GM23338 (cell line): ENCODE results near the gene MAST4. TPM values are rescaled to one million over a fixed set of nuclear protein-coding genes. Genes with fewer than 3 reads are reported as not detected.

Experiments
- ATAC-seq: fragments of 200-7000 bp; cut with Tn5 transposase; 3 replicates; pipeline ENCODE4 v1.9.1; 2020
- DNase-seq: peaks from one replicate; pipeline ENCODE4 v3.0.0-alpha.2; 2015; ENCODE audit warnings: low spot score
- H2AFZ ChIP-seq: fragments of 200-600 bp; sonication (generic); 2 replicates; pipeline ENCODE4 v1.8.0; 2016; ENCODE audit warnings: antibody characterized with exemption, mild to moderate bottlenecking, moderate library complexity
- H3F3A ChIP-seq: fragments of 200-600 bp; sonication (generic); replicated peaks from 2 replicates; pipeline ENCODE4 v1.8.0; 2017; ENCODE audit warnings: antibody characterized with exemption, mixed run types, low read depth
- H3K27ac ChIP-seq: fragments of 200-600 bp; sonication (generic); 2 replicates; pipeline ENCODE4 v1.6.1; 2016; ENCODE audit warnings: low read depth
- H3K27me3 ChIP-seq: fragments of 200-600 bp; sonication (generic); 2 replicates; pipeline ENCODE4 v1.8.0; 2016; ENCODE audit warnings: mild to moderate bottlenecking, mixed run types, moderate library complexity; ENCODE audit not compliant: insufficient read depth
- H3K36me3 ChIP-seq: fragments of 200-600 bp; sonication (generic); 2 replicates; pipeline ENCODE4 v1.8.0; 2016; ENCODE audit warnings: mild to moderate bottlenecking; ENCODE audit not compliant: insufficient read depth
- H3K4me1 ChIP-seq: fragments of 200-600 bp; sonication (generic); 2 replicates; pipeline ENCODE4 v1.8.0; 2016; ENCODE audit warnings: mild to moderate bottlenecking, moderate library complexity; ENCODE audit not compliant: insufficient read depth
- H3K4me2 ChIP-seq: fragments of 200-600 bp; sonication (generic); 2 replicates; pipeline ENCODE4 v1.7.1; 2017; ENCODE audit warnings: mixed run types
- H3K4me3 ChIP-seq: fragments of 200-600 bp; sonication (generic); 2 replicates; pipeline ENCODE4 v1.6.1; 2016; ENCODE audit warnings: mixed run types
- H3K79me2 ChIP-seq: fragments of 200-600 bp; sonication (generic); replicated peaks from 2 replicates; pipeline ENCODE4 v1.8.0; 2017; ENCODE audit warnings: mild to moderate bottlenecking; ENCODE audit not compliant: insufficient read depth
- H3K9me2 ChIP-seq: fragments of 200-600 bp; sonication (generic); 2 replicates; pipeline ENCODE4 v1.8.0; 2017; ENCODE audit not compliant: insufficient read depth
- H4K20me1 ChIP-seq: fragments of 200-600 bp; sonication (generic); replicated peaks from 2 replicates; pipeline ENCODE4 v1.8.0; 2017; ENCODE audit warnings: mild to moderate bottlenecking; ENCODE audit not compliant: insufficient read depth
- H3K27ac Mint-ChIP-seq: 2 replicates; pipeline ENCODE4 v1.8.0; 2020; ENCODE audit warnings: inconsistent platforms, mild to moderate bottlenecking, moderate library complexity, mixed read lengths
- H3K27me3 Mint-ChIP-seq: 3 replicates; pipeline ENCODE4 v1.8.0; 2022; ENCODE audit warnings: low read depth, mild to moderate bottlenecking, moderate library complexity, mixed read lengths, inconsistent platforms; ENCODE audit not compliant: insufficient read depth, poor library complexity
- H3K36me3 Mint-ChIP-seq: 3 replicates; pipeline ENCODE4 v1.8.0; 2021; ENCODE audit warnings: low read depth, mild to moderate bottlenecking, inconsistent platforms, moderate library complexity, mixed read lengths
- H3K4me1 Mint-ChIP-seq: 3 replicates; pipeline ENCODE4 v1.8.0; 2020; ENCODE audit warnings: mild to moderate bottlenecking, inconsistent platforms, mixed read lengths
- H3K4me3 Mint-ChIP-seq: 3 replicates; pipeline ENCODE4 v1.8.0; 2021; ENCODE audit warnings: moderate library complexity, mild to moderate bottlenecking, inconsistent platforms, mixed read lengths
- H3K9me3 Mint-ChIP-seq: 3 replicates; pipeline ENCODE4 v1.8.0; 2020; ENCODE audit warnings: moderate library complexity, mild to moderate bottlenecking, inconsistent platforms, mixed read lengths
- EZH2 ChIP-seq: fragments of 200-600 bp; sonication (generic); IDR thresholded peaks from one replicate; pipeline ENCODE4 v1.8.0; 2017; ENCODE audit warnings: antibody characterized with exemption, mild to moderate bottlenecking, low read depth; ENCODE audit not compliant: unreplicated experiment
- JUNB ChIP-seq: IDR thresholded peaks from one replicate; pipeline ENCODE4 v1.6.1; 2016; ENCODE audit warnings: antibody characterized with exemption; ENCODE audit not compliant: unreplicated experiment
- POLR2AphosphoS5 ChIP-seq: IDR thresholded peaks from 2 replicates; pipeline ENCODE4 v1.6.1; 2016; ENCODE audit warnings: antibody characterized with exemption, low read depth
- polyA plus RNA-seq: library from polyadenylated mRNA; unstranded; fragments of >200 nt; fragmentation: Nextera tagmentation; extraction: Ambion mirVana; gene quantifications from 2 replicates; pipeline ENCODE4 v1.2.1, GENCODE V29; 2016
- total RNA-seq: library from RNA; depleted of rRNA; stranded (reverse); fragments of >200 nt; shearing (Covaris generic); gene quantifications from 2 replicates; pipeline ENCODE4 v1.2.3, GENCODE V29; 2014
- TF ChIP-seq, protein P1 (sequence below): fragments of 250-450 bp; sonication (Bioruptor Pico); IDR thresholded peaks from 2 replicates; pipeline ENCODE4 v1.5.0; 2020; ENCODE audit warnings: mild to moderate bottlenecking, moderate library complexity
- TF ChIP-seq, protein P2 (sequence below): IDR thresholded peaks from 2 replicates; pipeline ENCODE4 v1.6.1; 2016; ENCODE audit warnings: antibody characterized with exemption
- TF ChIP-seq, protein P3 (sequence below), 2 experiments: fragments of 200-600 bp in 1 of 2; sonication (generic) in 1 of 2; conservative IDR thresholded peaks; 2 replicates each; pipeline versions ENCODE4 v1.5.1 to v1.6.1; 2016 to 2017; ENCODE audit warnings: antibody characterized with exemption in 2 of 2, low read depth in 2 of 2, mild to moderate bottlenecking in 2 of 2, moderate library complexity in 1 of 2

MAST4 gene
- total and polyA plus RNA-seq, 2 experiments from 2014 or later = 3.6 to 8.5 TPM

DNA sequence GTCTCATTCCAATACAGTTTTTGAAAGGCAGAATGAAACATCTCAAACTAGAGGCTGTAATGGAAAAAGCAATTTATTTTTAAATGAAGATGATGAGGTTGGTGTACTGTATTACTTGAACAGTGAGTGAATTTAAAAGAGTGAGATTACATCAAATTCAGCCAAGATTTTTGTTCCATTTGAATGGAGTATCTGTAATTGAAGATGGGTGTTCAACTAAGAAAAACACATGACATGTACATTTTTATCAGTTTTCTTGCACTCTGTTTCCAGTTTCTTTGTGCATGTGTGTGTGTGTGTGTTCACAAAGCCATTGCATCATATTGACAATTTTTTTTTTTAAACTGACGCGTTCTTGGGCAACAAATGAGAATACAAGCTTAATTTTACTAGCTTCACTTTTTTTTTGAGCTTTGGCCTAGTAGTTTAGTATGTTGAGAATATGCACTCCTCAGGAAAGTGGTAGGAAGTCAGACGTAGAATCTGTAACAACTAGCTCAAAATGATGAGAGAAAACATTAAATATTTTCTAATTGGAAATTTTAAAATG is 243.5 kb downstream of the MAST4 start:
- Histone ChIP-seq H2AFZ (no peak overlapping the region), H3K9me2 (no peaks in the 10 kb centered on the region), H3K4me1 (peaks cover 35% of the 10 kb centered on the region), H4K20me1 (no peaks in the 10 kb centered on the region), H3K4me3 (no peak overlapping the region), H3K27ac (no peak overlapping the region), H3K79me2 (no peaks in the 10 kb centered on the region), H3F3A (no peaks in the 10 kb centered on the region), H3K27me3 (no peaks in the 10 kb centered on the region), H3K36me3 (no peaks in the 10 kb centered on the region), H3K4me2 (no peak overlapping the region)
- H3K9me3 Mint-ChIP-seq = no peaks in the 10 kb centered on the region
- TF ChIP-seq JUNB (no peak), POLR2AphosphoS5 (no peak), EZH2 (no peak)
- TF ChIP-seq, protein P1, sequence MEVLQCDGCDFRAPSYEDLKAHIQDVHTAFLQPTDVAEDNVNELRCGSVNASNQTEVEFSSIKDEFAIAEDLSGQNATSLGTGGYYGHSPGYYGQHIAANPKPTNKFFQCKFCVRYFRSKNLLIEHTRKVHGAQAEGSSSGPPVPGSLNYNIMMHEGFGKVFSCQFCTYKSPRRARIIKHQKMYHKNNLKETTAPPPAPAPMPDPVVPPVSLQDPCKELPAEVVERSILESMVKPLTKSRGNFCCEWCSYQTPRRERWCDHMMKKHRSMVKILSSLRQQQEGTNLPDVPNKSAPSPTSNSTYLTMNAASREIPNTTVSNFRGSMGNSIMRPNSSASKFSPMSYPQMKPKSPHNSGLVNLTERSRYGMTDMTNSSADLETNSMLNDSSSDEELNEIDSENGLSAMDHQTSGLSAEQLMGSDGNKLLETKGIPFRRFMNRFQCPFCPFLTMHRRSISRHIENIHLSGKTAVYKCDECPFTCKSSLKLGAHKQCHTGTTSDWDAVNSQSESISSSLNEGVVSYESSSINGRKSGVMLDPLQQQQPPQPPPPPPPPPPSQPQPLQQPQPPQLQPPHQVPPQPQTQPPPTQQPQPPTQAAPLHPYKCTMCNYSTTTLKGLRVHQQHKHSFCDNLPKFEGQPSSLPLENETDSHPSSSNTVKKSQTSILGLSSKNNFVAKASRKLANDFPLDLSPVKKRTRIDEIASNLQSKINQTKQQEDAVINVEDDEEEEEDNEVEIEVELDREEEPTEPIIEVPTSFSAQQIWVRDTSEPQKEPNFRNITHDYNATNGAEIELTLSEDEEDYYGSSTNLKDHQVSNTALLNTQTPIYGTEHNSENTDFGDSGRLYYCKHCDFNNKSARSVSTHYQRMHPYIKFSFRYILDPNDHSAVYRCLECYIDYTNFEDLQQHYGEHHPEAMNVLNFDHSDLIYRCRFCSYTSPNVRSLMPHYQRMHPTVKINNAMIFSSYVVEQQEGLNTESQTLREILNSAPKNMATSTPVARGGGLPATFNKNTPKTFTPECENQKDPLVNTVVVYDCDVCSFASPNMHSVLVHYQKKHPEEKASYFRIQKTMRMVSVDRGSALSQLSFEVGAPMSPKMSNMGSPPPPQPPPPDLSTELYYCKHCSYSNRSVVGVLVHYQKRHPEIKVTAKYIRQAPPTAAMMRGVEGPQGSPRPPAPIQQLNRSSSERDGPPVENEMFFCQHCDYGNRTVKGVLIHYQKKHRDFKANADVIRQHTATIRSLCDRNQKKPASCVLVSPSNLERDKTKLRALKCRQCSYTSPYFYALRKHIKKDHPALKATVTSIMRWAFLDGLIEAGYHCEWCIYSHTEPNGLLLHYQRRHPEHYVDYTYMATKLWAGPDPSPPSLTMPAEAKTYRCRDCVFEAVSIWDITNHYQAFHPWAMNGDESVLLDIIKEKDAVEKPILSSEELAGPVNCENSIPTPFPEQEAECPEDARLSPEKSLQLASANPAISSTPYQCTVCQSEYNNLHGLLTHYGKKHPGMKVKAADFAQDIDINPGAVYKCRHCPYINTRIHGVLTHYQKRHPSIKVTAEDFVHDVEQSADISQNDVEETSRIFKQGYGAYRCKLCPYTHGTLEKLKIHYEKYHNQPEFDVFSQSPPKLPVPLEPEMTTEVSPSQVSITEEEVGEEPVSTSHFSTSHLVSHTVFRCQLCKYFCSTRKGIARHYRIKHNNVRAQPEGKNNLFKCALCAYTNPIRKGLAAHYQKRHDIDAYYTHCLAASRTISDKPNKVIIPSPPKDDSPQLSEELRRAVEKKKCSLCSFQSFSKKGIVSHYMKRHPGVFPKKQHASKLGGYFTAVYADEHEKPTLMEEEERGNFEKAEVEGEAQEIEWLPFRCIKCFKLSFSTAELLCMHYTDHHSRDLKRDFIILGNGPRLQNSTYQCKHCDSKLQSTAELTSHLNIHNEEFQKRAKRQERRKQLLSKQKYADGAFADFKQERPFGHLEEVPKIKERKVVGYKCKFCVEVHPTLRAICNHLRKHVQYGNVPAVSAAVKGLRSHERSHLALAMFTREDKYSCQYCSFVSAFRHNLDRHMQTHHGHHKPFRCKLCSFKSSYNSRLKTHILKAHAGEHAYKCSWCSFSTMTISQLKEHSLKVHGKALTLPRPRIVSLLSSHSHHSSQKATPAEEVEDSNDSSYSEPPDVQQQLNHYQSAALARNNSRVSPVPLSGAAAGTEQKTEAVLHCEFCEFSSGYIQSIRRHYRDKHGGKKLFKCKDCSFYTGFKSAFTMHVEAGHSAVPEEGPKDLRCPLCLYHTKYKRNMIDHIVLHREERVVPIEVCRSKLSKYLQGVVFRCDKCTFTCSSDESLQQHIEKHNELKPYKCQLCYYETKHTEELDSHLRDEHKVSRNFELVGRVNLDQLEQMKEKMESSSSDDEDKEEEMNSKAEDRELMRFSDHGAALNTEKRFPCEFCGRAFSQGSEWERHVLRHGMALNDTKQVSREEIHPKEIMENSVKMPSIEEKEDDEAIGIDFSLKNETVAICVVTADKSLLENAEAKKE = no peak
- TF ChIP-seq, protein P2, sequence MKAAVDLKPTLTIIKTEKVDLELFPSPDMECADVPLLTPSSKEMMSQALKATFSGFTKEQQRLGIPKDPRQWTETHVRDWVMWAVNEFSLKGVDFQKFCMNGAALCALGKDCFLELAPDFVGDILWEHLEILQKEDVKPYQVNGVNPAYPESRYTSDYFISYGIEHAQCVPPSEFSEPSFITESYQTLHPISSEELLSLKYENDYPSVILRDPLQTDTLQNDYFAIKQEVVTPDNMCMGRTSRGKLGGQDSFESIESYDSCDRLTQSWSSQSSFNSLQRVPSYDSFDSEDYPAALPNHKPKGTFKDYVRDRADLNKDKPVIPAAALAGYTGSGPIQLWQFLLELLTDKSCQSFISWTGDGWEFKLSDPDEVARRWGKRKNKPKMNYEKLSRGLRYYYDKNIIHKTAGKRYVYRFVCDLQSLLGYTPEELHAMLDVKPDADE = no peak
- TF ChIP-seq, protein P3, sequence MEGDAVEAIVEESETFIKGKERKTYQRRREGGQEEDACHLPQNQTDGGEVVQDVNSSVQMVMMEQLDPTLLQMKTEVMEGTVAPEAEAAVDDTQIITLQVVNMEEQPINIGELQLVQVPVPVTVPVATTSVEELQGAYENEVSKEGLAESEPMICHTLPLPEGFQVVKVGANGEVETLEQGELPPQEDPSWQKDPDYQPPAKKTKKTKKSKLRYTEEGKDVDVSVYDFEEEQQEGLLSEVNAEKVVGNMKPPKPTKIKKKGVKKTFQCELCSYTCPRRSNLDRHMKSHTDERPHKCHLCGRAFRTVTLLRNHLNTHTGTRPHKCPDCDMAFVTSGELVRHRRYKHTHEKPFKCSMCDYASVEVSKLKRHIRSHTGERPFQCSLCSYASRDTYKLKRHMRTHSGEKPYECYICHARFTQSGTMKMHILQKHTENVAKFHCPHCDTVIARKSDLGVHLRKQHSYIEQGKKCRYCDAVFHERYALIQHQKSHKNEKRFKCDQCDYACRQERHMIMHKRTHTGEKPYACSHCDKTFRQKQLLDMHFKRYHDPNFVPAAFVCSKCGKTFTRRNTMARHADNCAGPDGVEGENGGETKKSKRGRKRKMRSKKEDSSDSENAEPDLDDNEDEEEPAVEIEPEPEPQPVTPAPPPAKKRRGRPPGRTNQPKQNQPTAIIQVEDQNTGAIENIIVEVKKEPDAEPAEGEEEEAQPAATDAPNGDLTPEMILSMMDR (conservative IDR thresholded peaks at IDR 0.05; ENCODE audit: low read depth in 2 of 2) = no peak
- DNase-seq = no peak
- no peak overlapping the region for H3K27ac Mint-ChIP-seq
- no peaks in the 10 kb centered on the region for H3K36me3 Mint-ChIP-seq
- ATAC-seq = no peak
- peaks cover 35% of the 10 kb centered on the region for H3K4me1 Mint-ChIP-seq
- H3K27me3 Mint-ChIP-seq = no peaks in the 10 kb centered on the region
- no peak overlapping the region for H3K4me3 Mint-ChIP-seq
